Heart left ventricle (tissue), 16 donors: ENCODE measurements around the gene PARD3B. TPM values are rescaled to one million over a fixed set of nuclear protein-coding genes. Genes with fewer than 3 reads are reported as not detected.

Source experiments
- ATAC-seq, 4 donors: fragments of 200-7000 bp; cut with Tn5 transposase; one replicate each; pipeline ENCODE4 v1.9.1; 2020 to 2022; ENCODE audit warnings: moderate library complexity in 4 of 4, mild to moderate bottlenecking in 3 of 4, moderate number of reproducible peaks in 1 of 4
- DNase-seq, 5 donors: peaks; one replicate each; pipeline ENCODE4 v3.0.0-alpha.2; 2020
- H3K27ac ChIP-seq, 12 donors: fragments of 200-600 bp; sonication (generic) in 4 of 12; one replicate each; pipeline versions ENCODE4 v1.5.0 to v1.8.0; 2016 to 2022; ENCODE audit warnings: mild to moderate bottlenecking in 2 of 12
- H3K27me3 ChIP-seq, 9 donors: fragments of 200-600 bp; sonication (generic) in 2 of 9; one replicate each; pipeline versions ENCODE4 v1.5.1 to v1.8.0; 2016 to 2022; ENCODE audit warnings: mild to moderate bottlenecking in 3 of 9
- H3K36me3 ChIP-seq, 9 donors: fragments of 200-600 bp; sonication (generic) in 2 of 9; one replicate each; pipeline versions ENCODE4 v1.5.0 to v1.8.0; 2018 to 2022; ENCODE audit warnings: mild to moderate bottlenecking in 2 of 9
- H3K4me1 ChIP-seq, 12 donors: fragments of 200-600 bp; sonication (generic) in 4 of 12; one replicate each; pipeline versions ENCODE4 v1.5.0 to v1.8.0; 2016 to 2022; ENCODE audit warnings: mild to moderate bottlenecking in 3 of 12
- H3K4me3 ChIP-seq, 12 donors: fragments of 200-600 bp; sonication (generic) in 4 of 12; one replicate each; pipeline versions ENCODE4 v1.5.0 to v1.8.0; 2017 to 2022; ENCODE audit warnings: mild to moderate bottlenecking in 9 of 12, moderate library complexity in 4 of 12
- H3K9me3 ChIP-seq, 12 donors: fragments of 200-600 bp; sonication (generic) in 4 of 12; one replicate each; pipeline versions ENCODE4 v1.5.0 to v1.8.0; 2016 to 2022; ENCODE audit warnings: mild to moderate bottlenecking in 1 of 12
- POLR2A ChIP-seq, 2 donors: fragments of 450-650 bp; IDR thresholded peaks; one replicate each; pipeline ENCODE4 v1.6.1; 2017; ENCODE audit warnings: antibody characterized with exemption in 2 of 2, mild to moderate bottlenecking in 2 of 2, moderate library complexity in 2 of 2
- WGBS, 4 donors: extraction: QIAGEN DNeasy Blood & Tissue Kit in 2 of 4; methylation state at CpG; one replicate each; pipeline versions ENCODE4 v1.1.5 to v1.1.7; 2013 to 2018; 5-methylcytosine and 5-hydroxymethylcytosine counted together
- intact Hi-C, 10 donors: fragments of 100-400 bp; cut with DNase I; formaldehyde crosslinking; loops; one replicate each; pipeline versions ENCODE4 v1.11.1 to v1.14.2; 2022
- polyA plus RNA-seq, 2 donors: library from polyadenylated mRNA; stranded (reverse); fragments of 200-250 nt; gene quantifications; one replicate each; pipeline ENCODE4 v1.2.3, GENCODE V29; 2013
- total RNA-seq, 9 donors: library from RNA; depleted of rRNA in 2 of 9; stranded (reverse); fragments of >200 nt in 2 of 9; fragmentation: NEBNext Ultra II Directional in 3 of 9; extraction: Animal tissue kit (Norgen Biotek cat#: 25700) in 3 of 9; gene quantifications; one replicate each; pipeline versions ENCODE4 v1.1.0 to v1.2.4, GENCODE V29; 2016 to 2023
- TF ChIP-seq, protein P1 (sequence below), 12 donors: fragments of 200-600 bp; sonication (generic) in 4 of 12; IDR thresholded peaks; one replicate each; pipeline versions ENCODE4 v1.5.0 to v1.8.0; 2018 to 2022; ENCODE audit warnings: antibody characterized with exemption in 12 of 12, mild to moderate bottlenecking in 5 of 12
- donor health status: ischemic (EF 13 %, LVEDD 7.1; RV severe dilation, severe dysfunction).
- donor health status: healthy with polysubstance abuse.
- donor health status: DM: no; HTN: yes; CAD: no.
- donor health status: DM: no; HTN: no; CAD: no.
- donor health status: ischemic (EF 25% LVEDD 6.9; RV normal size, moderate dysfunction).
- donor health status: ischemic (EF 25% LVEDD 5.7; RV mildly dilated, moderate dysfunction).
- donor health status: healthy.
- donor health status: DM: yes; HTN: yes; CAD: no.
- donor health status: ischemic (EF 35%, LVEDD 5.7; RV mildly dilated, moderate dysfunction).
- donor health status: nonischemic (EF 11% LVEDD 7.7; RV severe dilation, severe dysfunction).
- donor health status: DM: yes; HTN: yes; CAD: no.
- donor health status: PGD.
- donor health status: ischemic (EF 29% LVEDD 5.4; RV normal size, mild dysfunction).
- donor health status: nonischemic (EF 23%, LVEDD 6.1; RV moderate dilation, normal function).

Gene PARD3B
- total and polyA plus RNA-seq, 11 donors = 0.71 to 15.1 (median 6.2) TPM

DNA sequence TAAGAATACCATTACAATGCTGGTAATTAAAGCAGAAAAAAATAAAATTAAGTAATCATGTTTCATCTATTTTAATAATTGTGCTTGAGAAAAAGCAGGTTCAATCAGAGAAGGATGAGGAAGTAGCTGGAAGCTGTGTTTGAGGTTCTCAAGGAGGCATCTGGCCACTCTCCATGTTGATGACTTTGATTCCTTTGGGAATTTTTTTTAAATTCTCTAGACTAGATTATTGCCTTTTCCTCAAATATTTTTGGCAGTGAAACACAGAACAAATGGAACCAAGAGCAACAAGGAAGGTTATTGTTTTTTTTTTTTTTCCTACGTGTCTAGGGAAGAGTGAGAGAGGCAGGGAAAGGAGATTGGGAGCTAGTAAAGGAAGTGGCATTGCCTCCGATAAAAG is 1037.1 kb downstream of the PARD3B start:
- H3K36me3 ChIP-seq = no peaks in the 10 kb centered on the region
- DNase-seq (no peak), ATAC-seq (no peak)
- H3K9me3 ChIP-seq = peaks cover 0 to 1% (median 0%) of the 10 kb centered on the region in 12 donors
- H3K27me3 ChIP-seq = no peaks in the 10 kb centered on the region
- no peak overlapping the region for H3K27ac ChIP-seq
- no peak overlapping the region for H3K4me3 ChIP-seq
- WGBS, 4 donors = 41 to 61% (median 50%) methylated on average over 2 of the region's 2 CpGs
- TF ChIP-seq, protein P1, sequence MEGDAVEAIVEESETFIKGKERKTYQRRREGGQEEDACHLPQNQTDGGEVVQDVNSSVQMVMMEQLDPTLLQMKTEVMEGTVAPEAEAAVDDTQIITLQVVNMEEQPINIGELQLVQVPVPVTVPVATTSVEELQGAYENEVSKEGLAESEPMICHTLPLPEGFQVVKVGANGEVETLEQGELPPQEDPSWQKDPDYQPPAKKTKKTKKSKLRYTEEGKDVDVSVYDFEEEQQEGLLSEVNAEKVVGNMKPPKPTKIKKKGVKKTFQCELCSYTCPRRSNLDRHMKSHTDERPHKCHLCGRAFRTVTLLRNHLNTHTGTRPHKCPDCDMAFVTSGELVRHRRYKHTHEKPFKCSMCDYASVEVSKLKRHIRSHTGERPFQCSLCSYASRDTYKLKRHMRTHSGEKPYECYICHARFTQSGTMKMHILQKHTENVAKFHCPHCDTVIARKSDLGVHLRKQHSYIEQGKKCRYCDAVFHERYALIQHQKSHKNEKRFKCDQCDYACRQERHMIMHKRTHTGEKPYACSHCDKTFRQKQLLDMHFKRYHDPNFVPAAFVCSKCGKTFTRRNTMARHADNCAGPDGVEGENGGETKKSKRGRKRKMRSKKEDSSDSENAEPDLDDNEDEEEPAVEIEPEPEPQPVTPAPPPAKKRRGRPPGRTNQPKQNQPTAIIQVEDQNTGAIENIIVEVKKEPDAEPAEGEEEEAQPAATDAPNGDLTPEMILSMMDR (IDR thresholded peaks at IDR 0.05) = no peak
- TF ChIP-seq POLR2A (IDR thresholded peaks at IDR 0.05) = no peak
- H3K4me1 ChIP-seq = no peaks in the 10 kb centered on the region
- intact Hi-C loops = no loop called here

GRCh38 chr2:205585449-205586383 is 1040.4 kb downstream of the PARD3B start:
- no peak for ATAC-seq
- intact Hi-C loops = no loop called here
- TF ChIP-seq, protein P1 (IDR thresholded peaks at IDR 0.05) = no peak
- TF ChIP-seq POLR2A (IDR thresholded peaks at IDR 0.05) = no peak

GRCh38 chr2:205586626-205587025 is 1041.4 kb downstream of the PARD3B start:
- no peak overlapping the region for H3K4me3 ChIP-seq
- no peak for ATAC-seq
- 95 to 96% (median 96%) methylated on average over 5 of the region's 5 CpGs for WGBS, 4 donors

More at GRCh38 chr2:205585449-205586383, 1040.4 kb downstream of the PARD3B start:
- H3K27me3 ChIP-seq = no peaks in the 10 kb centered on the region
- no peak overlapping the region for H3K4me3 ChIP-seq
- DNase-seq = no peak
- H3K4me1 ChIP-seq = no peaks in the 10 kb centered on the region
- H3K36me3 ChIP-seq = no peaks in the 10 kb centered on the region
- no peak overlapping the region for H3K27ac ChIP-seq
- no peaks in the 10 kb centered on the region for H3K9me3 ChIP-seq
- WGBS, 4 donors = 75 to 81% (median 77%) methylated on average over 10 of the region's 10 CpGs

DNA sequence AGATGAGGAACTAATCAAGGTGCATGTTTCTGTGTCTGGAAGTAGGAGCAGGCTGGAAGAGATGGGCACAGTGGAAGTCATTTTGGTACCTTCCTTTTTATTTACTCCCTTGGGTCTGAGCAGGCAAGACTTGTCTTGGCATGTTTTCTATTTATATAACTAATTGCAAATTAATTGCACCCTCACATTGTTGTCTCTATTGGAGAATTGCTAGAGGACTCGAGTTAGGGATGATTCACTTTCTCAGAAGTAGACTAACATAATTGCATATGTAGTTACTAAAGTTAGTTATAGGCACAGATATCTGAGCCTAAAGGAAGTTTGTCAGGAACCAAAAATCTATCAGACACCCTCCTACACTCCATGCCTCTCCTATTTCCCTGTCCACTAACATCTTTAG is 1044.2 kb downstream of the PARD3B start:
- H3K4me1 ChIP-seq = peaks cover 0 to 11% (median 0%) of the 10 kb centered on the region in 12 donors
- no peaks in the 10 kb centered on the region for H3K36me3 ChIP-seq
- no peaks in the 10 kb centered on the region for H3K27me3 ChIP-seq
- intact Hi-C loops = no loop called here
- DNase-seq = no peak
- no peak overlapping the region for H3K4me3 ChIP-seq
- no peak for TF ChIP-seq POLR2A (IDR thresholded peaks at IDR 0.05)
- TF ChIP-seq, protein P1 (IDR thresholded peaks at IDR 0.05) = no peak
- 48 to 85% (median 61%) methylated on average over 1 of the region's 1 CpG for WGBS, 4 donors
- no peak for ATAC-seq
- H3K27ac ChIP-seq = no peak overlapping the region
- H3K9me3 ChIP-seq = no peaks in the 10 kb centered on the region

More at GRCh38 chr2:205586626-205587025, 1041.4 kb downstream of the PARD3B start:
- no peaks in the 10 kb centered on the region for H3K27me3 ChIP-seq
- no peaks in the 10 kb centered on the region for H3K9me3 ChIP-seq
- intact Hi-C loops = no loop called here
- H3K4me1 ChIP-seq = no peaks in the 10 kb centered on the region
- H3K36me3 ChIP-seq = no peaks in the 10 kb centered on the region
- no peak for TF ChIP-seq POLR2A (IDR thresholded peaks at IDR 0.05)
- TF ChIP-seq, protein P1 (IDR thresholded peaks at IDR 0.05) = no peak
- no peak overlapping the region for H3K27ac ChIP-seq
- DNase-seq = no peak
